ENCODE results near the gene KLRB1.
A peak's percentile ranks its signal among the peaks of the same experiment; 100 is the strongest.

The KLRB1 gene

GRCh38 chr12:9607716-9608115 lies at the start of gene KLRB1:
Gene KLRB1 (minus strand): TSS chr12:9607916. CDS start chr12:9607839, 77 bp downstream.
- Mint-ChIP-seq H3K9me3 (peaks cover 35% of the 10 kb centered on the region), H3K27ac (no peak within 1 kb of the TSS), H3K27me3 (ENCODE audit: low read depth, poor library complexity) (peaks cover 4% of the 10 kb centered on the region), H3K4me1 (no peaks in the 10 kb centered on the region), H3K36me3 (ENCODE audit: low read depth) (peaks cover 23% of the 10 kb centered on the region), H3K4me3 (no peak within 1 kb of the TSS)
- DNase-seq: no peak
- TF ChIP-seq, protein P1, sequence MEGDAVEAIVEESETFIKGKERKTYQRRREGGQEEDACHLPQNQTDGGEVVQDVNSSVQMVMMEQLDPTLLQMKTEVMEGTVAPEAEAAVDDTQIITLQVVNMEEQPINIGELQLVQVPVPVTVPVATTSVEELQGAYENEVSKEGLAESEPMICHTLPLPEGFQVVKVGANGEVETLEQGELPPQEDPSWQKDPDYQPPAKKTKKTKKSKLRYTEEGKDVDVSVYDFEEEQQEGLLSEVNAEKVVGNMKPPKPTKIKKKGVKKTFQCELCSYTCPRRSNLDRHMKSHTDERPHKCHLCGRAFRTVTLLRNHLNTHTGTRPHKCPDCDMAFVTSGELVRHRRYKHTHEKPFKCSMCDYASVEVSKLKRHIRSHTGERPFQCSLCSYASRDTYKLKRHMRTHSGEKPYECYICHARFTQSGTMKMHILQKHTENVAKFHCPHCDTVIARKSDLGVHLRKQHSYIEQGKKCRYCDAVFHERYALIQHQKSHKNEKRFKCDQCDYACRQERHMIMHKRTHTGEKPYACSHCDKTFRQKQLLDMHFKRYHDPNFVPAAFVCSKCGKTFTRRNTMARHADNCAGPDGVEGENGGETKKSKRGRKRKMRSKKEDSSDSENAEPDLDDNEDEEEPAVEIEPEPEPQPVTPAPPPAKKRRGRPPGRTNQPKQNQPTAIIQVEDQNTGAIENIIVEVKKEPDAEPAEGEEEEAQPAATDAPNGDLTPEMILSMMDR (IDR thresholded peaks at IDR 0.05): no peak

DNA sequence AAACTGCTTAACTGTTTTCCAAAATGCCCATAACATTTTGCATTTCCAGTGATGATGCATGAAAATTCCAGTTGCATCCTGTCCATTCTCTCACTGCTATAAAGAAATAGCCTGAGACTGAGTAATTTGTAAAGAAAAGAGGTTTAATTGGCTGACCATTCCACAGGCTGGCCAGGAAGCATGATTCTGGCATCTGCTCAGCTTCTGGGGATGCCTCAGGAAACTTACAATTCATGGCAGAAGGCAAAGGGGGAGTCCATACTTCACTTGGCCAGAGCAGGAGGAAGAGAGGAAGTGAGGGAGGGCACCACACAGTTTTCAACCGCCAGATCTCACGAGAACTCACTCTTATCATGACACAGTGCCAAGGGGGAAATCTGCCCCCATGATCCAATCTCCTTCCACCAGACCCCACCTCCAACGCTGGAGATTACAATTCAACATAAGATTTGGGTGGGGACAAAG lies 43.6 kb upstream of the KLRB1 start:
- DNase-seq: no peak
- H3K4me3 Mint-ChIP-seq: peak overlapping the region; percentile 55

GRCh38 chr12:9650151-9650576 lies 42.4 kb upstream of the KLRB1 start:
- DNase-seq: no peak
- Mint-ChIP-seq H3K4me1 (peaks cover 53% of the 10 kb centered on the region), H3K4me3 (peak overlapping the region; percentile 82), H3K27me3 (ENCODE audit: low read depth, poor library complexity) (peaks cover 2% of the 10 kb centered on the region), H3K27ac (peak overlapping the region; percentile 67), H3K36me3 (ENCODE audit: low read depth) (peaks cover 43% of the 10 kb centered on the region), H3K9me3 (peaks cover 14% of the 10 kb centered on the region)
- TF ChIP-seq, protein P1 (IDR thresholded peaks at IDR 0.05): no peak

More for the DNA sequence above, 43.6 kb upstream of the KLRB1 start:
- TF ChIP-seq, protein P1 (IDR thresholded peaks at IDR 0.05): no peak
- Mint-ChIP-seq H3K36me3 (ENCODE audit: low read depth) (peaks cover 46% of the 10 kb centered on the region), H3K9me3 (peaks cover 11% of the 10 kb centered on the region), H3K27me3 (ENCODE audit: low read depth, poor library complexity) (peaks cover 2% of the 10 kb centered on the region), H3K27ac (no peak overlapping the region), H3K4me1 (peaks cover 53% of the 10 kb centered on the region)

DNA sequence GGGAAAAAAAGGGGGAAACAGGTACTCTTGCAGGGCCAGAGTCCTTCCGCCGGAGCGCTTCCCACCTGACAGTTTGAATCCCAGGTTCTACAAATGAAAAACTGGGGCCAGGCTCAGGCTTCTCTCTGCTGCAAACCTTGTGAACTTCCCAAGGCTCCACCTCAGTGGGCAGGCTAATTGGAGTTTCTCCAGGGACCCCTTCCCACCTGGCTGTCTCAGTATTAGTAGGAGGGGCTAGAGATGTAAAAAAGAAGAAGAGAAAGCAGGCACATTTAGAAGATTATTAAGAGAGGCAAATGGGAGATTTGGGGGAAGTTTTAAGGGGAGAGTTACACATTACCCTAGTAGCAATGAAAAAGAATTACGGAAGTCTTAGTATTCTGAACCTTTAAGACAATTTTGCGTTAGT lies 41.8 kb upstream of the KLRB1 start:
- peak; percentile 19 for DNase-seq

GRCh38 chr12:9648701-9649531 lies 41.2 kb upstream of the KLRB1 start:
- H3K27ac Mint-ChIP-seq: peak overlapping the region; percentile 97
- peaks cover 21% of the 10 kb centered on the region for H3K9me3 Mint-ChIP-seq
- peaks cover 53% of the 10 kb centered on the region for H3K4me1 Mint-ChIP-seq
- H3K27me3 Mint-ChIP-seq (ENCODE audit: low read depth, poor library complexity): peaks cover under 1% of the 10 kb centered on the region
- no peak for DNase-seq
- TF ChIP-seq, protein P1 (IDR thresholded peaks at IDR 0.05): no peak
- H3K36me3 Mint-ChIP-seq (ENCODE audit: low read depth): peaks cover 36% of the 10 kb centered on the region
- H3K4me3 Mint-ChIP-seq: peak overlapping the region; percentile 82

More for the DNA sequence above, 41.8 kb upstream of the KLRB1 start:
- Mint-ChIP-seq H3K27ac (peak overlapping the region; percentile 84), H3K36me3 (ENCODE audit: low read depth) (peaks cover 40% of the 10 kb centered on the region), H3K27me3 (ENCODE audit: low read depth, poor library complexity) (peaks cover 2% of the 10 kb centered on the region), H3K4me3 (peak overlapping the region; percentile 82), H3K4me1 (peaks cover 53% of the 10 kb centered on the region), H3K9me3 (peaks cover 17% of the 10 kb centered on the region)
- TF ChIP-seq, protein P1 (IDR thresholded peaks at IDR 0.05): no peak

Data from nephron progenitor cell (in vitro differentiated cells).